ENCODE measurements around the gene SHANK2.

Gene SHANK2

DNA sequence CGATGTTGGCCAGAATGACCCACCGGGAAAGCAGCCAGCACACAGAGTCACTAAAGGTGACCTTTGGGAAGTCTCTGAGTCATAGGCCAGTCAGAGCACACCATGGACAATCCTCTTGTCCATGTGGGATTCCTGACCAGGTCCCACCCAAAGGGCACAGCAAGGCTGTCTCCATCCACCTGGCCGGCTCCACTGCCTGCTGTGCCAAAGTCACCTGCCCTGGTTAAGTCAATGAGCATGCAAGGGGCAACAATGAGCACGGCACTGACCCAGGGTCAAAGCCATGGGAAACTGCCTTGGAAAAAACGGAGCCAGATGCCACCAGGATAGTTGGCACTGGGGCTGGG, 49.8 kb downstream of the SHANK2 start:
- DNase-seq (ENCODE audit: low spot score) = no peak
